ENCODE measurements around the gene SLC25A15.
A peak's percentile ranks its signal among the peaks of the same experiment; 100 is the strongest.

The SLC25A15 gene

DNA sequence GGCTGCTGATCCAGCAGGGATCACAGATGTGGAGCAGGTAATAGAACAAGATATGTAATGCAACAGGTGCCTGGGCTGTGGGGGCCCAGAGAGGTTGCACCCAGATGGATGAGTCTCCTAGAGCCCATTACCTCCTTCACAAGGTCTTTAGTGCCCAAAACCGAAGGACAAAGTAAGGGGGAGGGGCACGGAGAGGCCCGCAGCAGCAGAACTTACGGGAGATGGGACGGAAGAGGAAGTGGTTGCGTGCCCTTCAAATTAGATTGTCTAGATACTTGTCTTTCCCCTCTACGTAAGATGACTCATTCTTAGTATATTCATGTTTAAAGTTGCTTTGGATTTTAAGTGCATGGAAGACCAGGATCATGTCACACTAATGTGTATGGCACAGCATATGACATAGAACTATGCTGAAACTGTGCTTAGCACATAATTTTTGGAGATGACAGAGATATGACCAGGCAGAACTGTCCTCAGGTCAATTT is 12.7 kb upstream of the SLC25A15 start:
- TF ChIP-seq, protein P1, sequence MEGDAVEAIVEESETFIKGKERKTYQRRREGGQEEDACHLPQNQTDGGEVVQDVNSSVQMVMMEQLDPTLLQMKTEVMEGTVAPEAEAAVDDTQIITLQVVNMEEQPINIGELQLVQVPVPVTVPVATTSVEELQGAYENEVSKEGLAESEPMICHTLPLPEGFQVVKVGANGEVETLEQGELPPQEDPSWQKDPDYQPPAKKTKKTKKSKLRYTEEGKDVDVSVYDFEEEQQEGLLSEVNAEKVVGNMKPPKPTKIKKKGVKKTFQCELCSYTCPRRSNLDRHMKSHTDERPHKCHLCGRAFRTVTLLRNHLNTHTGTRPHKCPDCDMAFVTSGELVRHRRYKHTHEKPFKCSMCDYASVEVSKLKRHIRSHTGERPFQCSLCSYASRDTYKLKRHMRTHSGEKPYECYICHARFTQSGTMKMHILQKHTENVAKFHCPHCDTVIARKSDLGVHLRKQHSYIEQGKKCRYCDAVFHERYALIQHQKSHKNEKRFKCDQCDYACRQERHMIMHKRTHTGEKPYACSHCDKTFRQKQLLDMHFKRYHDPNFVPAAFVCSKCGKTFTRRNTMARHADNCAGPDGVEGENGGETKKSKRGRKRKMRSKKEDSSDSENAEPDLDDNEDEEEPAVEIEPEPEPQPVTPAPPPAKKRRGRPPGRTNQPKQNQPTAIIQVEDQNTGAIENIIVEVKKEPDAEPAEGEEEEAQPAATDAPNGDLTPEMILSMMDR (IDR thresholded peaks at IDR 0.05): no peak

DNA sequence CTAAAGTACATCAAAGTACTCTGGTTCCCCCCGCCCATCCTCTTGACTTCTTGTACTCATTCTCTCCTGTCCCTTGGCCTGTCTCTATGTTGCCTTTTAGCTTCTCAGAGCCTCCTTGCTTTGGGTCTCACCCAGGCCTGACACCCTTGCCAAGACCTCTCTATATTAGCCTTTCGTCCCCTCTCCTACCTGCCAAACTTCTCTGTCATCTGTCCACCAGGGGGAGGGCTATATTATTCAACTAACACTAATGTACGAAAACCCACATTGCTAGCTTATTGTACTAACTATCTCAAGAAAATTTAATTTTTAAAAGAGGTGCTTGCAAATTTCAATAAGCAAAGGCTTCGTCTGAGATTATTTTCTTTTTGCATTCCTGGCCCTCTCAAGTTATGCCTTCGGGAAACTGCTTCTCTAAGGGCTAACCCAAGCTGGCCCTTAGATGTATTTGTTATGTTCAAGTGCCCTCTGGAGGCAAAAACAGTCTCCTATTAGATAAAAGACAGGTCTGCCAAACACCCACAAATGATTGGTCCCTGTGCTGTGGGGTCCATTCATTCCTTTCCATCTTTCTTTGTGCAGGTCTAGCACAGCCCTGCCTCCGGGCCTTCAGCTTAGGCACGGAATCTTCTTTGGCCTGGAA is 12.1 kb upstream of the SLC25A15 start:
- TF ChIP-seq, protein P1 (IDR thresholded peaks at IDR 0.05): peak; percentile 58

DNA sequence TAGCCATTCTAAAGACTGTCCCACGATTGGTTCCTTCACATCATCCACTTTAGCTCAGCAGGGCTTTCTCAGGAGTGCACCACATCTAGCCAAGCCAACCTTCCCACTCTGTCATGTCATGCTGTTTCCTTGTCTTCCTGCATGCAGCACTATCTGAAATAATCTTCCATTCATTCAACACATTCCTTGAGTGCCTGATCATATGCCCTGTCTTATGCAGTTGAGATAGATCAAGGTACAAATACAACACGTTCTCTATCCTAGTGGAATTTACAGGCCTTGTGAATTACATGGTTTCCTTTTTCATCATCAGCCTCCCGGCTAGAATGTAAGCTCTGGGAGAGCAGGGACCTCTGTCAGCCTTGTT is 11.6 kb upstream of the SLC25A15 start:
- TF ChIP-seq, protein P1 (IDR thresholded peaks at IDR 0.05): no peak

DNA sequence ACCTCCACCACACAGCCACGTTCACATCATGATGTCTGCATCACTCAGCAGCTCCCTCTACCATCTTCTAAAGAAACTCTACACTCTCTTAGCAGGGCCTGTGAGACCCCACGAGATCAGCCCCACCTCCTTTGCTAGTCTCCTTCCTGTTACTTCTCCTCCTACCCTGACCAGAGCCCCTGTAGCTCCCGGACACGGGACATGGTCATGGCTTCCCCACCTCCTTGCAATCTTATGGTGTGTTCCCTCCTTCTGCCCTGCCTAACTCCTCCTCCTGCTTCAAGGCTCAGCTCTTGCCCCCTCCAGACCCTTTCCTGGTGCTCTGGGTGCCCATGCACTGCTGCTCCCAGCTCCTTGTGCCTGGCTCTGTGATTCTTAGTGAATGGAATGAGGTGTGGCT is 10.4 kb upstream of the SLC25A15 start:
- TF ChIP-seq, protein P1 (IDR thresholded peaks at IDR 0.05): no peak

DNA sequence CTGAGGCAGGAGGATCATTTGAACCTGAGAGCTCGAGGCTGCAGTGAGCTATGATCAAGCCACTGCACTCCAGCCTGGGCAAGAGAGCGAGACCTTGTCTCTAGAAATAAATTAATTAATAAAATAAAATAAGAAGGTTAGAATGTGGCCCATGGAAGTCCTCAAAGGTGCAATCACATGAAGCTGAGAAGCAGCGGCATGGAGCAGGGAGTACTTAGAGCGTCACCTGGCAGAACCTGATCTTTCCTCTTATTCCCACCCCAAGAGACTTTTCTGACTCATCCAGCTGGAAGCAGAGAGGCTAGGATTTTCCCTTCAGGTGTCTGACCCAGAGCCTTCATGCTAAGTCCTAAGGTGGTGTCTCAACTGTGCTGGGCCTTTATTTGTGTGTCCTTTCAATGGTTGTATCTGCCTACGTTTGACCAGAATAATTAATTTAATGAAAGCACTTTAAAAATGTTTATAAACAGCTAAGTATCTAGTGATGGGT is 9.6 kb upstream of the SLC25A15 start:
- TF ChIP-seq, protein P1 (IDR thresholded peaks at IDR 0.05): no peak

DNA sequence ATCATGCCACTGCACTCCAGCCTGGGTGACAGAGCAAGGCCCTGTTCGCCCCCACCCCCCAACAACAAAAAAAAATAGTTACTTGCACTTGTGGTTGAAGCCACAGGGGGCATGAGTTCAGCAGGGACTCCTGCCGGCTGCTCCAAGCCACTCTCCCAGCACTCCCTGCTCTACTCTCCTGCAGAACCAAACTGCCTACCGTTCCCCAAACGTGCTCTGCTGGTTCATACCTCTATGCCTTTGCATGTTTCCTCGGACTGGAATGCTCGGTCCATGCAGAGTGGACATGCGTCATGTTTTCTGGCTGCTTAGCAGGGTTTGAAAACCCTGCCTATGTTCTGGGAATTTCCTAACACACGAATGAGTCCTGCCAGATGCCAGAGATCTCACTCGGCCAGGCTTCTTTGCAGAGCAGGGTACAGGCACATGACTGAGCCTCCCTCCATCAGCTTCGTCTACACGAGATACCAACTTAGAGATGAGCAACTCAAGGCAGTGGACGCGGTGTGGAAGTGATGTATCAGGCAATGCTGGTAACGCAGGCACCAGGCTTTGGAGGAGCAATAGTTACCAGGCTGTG is 8.5 kb upstream of the SLC25A15 start:
- TF ChIP-seq, protein P1 (IDR thresholded peaks at IDR 0.05): no peak

DNA sequence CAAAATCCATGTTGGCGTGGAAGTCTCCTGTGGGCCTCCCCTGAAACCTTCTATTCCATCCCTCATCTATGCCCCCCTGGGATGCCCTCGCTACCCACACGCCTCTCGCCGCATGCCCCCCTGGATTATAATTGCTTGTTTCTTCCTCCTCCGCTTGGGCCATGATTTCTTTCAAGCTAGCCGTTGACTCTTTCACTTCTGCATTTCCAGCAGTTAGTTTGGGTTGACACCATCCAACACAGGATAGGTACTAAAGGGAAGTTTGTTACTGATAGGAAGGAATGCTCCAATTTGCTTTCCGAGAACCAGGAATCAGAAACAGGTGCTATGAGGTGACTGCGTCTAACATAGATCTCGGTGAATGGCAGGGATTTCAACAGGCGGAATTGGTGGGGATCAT is 7.7 kb upstream of the SLC25A15 start:
- TF ChIP-seq, protein P1 (IDR thresholded peaks at IDR 0.05): no peak

All from LNCAP (cell line).